Naive thymus-derived CD8-positive, alpha-beta T cell (primary cell): ENCODE results near the gene RAPGEF1. TPM values are rescaled to one million over a fixed set of nuclear protein-coding genes. Genes with fewer than 3 reads are reported as not detected.

ENCODE experiments used
- ATAC-seq, 2 donors: fragments of 150-1000 bp; cut with Tn5 transposase in 1 of 2; sonication (Bioruptor Pico), chemical (Tn5 transposase) in 1 of 2; 1 replicate in 1 of 2; 2 replicates in 1 of 2; pipeline ENCODE4 v1.10.0; 2021; ENCODE audit warnings: mild to moderate bottlenecking in 2 of 2, moderate library complexity in 2 of 2
- POLR2A ChIA-PET: fragments of 350-600 bp; sonication (Branson Sonifier 250); formaldehyde crosslinking; loops from one replicate; lab custom pipeline; 2021; ENCODE audit warnings: antibody characterized with exemption; lab: Charles Lee
- DNase-seq, 10 donors: peaks; one replicate each; pipeline versions ENCODE4 v3.0.0 to v3.0.0-alpha.2; 2020 to 2022
- H3K27ac Mint-ChIP-seq, 10 donors: one replicate each; pipeline ENCODE4 v1.8.0; 2020 to 2022; ENCODE audit warnings: mild to moderate bottlenecking in 10 of 10, mixed read lengths in 10 of 10, moderate library complexity in 4 of 10, inconsistent platforms in 1 of 10
- H3K27me3 Mint-ChIP-seq, 5 donors: one replicate each; pipeline ENCODE4 v1.8.0; 2021 to 2022; ENCODE audit warnings: mixed read lengths in 5 of 5
- H3K36me3 Mint-ChIP-seq, 3 donors: one replicate each; pipeline ENCODE4 v1.8.0; 2020 to 2022; ENCODE audit warnings: mixed read lengths in 3 of 3, mild to moderate bottlenecking in 2 of 3, inconsistent platforms in 1 of 3
- H3K4me1 Mint-ChIP-seq, 4 donors: one replicate each; pipeline ENCODE4 v1.8.0; 2021 to 2022; ENCODE audit warnings: mixed read lengths in 4 of 4
- H3K4me3 Mint-ChIP-seq, 10 donors: one replicate each; pipeline ENCODE4 v1.8.0; 2020 to 2022; ENCODE audit warnings: mild to moderate bottlenecking in 10 of 10, mixed read lengths in 10 of 10, moderate library complexity in 6 of 10, inconsistent platforms in 1 of 10
- H3K9me3 Mint-ChIP-seq, 9 donors: one replicate each; pipeline ENCODE4 v1.8.0; 2020 to 2022; ENCODE audit warnings: mixed read lengths in 9 of 9, mild to moderate bottlenecking in 3 of 9, inconsistent platforms in 1 of 9, moderate library complexity in 1 of 9
- polyA plus RNA-seq, 3 donors: library from polyadenylated mRNA; unstranded; fragments of 300-500 nt; fragmentation: Illumina TruSeq; gene quantifications; one replicate each; pipeline ENCODE4 v1.2.3, GENCODE V29; 2021
- total RNA-seq, 8 experiments: library from RNA in 2 of 8; stranded (reverse) in 2 of 8; gene quantifications; one replicate each; pipeline ENCODE4 v1.2.3 and lab custom pipeline; 2021 to 2026

RAPGEF1 gene
- total and polyA plus RNA-seq, 5 experiments from 2014 or later: 1.6 to 94.7 (median 9.0) TPM

DNA sequence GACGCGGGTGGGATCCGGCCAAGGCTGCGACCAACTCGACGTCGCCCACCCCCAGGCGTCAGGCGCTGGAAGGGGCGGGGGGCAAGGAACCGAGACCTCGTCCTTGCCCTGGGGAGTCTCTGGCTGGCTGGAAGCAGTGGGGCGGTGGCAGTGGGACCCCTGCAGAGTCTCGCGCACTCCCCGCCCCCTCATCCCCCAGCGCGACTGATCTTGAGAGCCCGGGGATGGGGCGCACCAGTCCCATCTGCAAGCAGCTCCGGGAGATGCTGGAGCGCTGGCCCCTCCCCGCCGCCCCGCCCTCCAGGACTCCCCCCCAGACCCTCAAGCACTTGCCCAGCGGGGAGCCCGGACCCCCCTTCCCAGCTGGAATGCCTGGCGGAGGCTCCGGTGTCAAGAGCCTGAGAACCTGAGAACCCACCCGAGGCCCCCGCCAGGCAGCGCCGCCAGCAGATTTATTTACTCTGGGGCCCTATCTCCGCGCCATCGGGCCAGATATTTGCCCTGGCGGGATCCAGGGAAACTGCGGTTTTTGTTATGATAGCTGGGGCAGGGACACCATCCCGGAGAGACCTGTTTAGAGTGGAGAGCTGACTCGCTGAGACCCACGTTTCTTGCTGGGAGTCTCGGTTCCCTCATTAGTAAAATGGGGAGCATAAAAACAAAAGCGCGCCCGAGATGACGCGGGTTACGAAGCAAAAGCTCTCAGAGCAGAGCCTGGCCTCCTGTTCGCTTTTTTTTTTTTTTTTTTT, 193.4 kb downstream of the RAPGEF1 start:
- H3K36me3 Mint-ChIP-seq: peaks cover 12 to 25% (median 21%) of the 10 kb centered on the region in 3 donors
- peak; percentile 56 to 57 for ATAC-seq
- DNase-seq: peak in 2 of 10 donors; percentile 16
- H3K4me3 Mint-ChIP-seq: peak overlapping the region; percentile 73 to 88 (median 82)
- peaks cover 0 to 48% (median 11%) of the 10 kb centered on the region in 9 donors for H3K9me3 Mint-ChIP-seq
- POLR2A ChIA-PET: interaction anchor here (0.7 to 2.0 kb wide), 6 partner anchors 13 to 422 kb away, joined by 3 to 6 read pairs (median 4); partner anchors contain the start of gene NUP214
- H3K27ac Mint-ChIP-seq: no peak overlapping the region
- H3K27me3 Mint-ChIP-seq: peaks cover 30 to 48% (median 43%) of the 10 kb centered on the region in 5 donors
- peaks cover 16 to 26% (median 18%) of the 10 kb centered on the region in 4 donors for H3K4me1 Mint-ChIP-seq

DNA sequence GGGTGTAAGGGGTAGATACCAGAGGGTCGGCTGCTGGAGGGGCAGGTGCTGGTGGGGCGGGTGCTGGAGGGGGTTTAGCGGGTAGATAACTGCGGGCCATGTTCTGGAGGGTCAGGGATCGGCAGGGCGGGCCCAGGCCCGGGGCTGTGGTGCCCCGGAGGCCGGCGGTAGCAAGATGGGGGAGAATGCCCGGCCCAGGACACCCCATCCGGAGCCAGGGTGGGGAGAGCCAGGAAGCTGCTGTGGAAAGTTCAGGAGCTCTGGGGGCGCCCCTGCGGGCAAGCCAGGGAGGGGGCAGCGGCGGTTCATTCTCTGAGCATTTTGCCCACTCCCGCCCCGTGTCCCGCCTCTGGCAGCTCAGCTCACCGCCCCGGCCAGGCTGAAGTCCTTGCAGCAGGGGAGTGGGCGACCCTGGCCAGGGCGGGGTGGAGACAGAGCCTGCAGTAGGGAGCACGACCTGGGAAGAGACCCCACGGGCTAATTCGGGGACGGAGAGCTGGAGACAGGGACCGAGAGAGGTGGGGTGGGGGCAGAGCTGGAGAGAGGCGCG, 194.0 kb downstream of the RAPGEF1 start:
- Mint-ChIP-seq H3K4me1 (peaks cover 16 to 27% (median 19%) of the 10 kb centered on the region in 4 donors), H3K36me3 (peaks cover 12 to 25% (median 21%) of the 10 kb centered on the region in 3 donors), H3K27me3 (peaks cover 29 to 45% (median 39%) of the 10 kb centered on the region in 5 donors), H3K4me3 (peak overlapping the region; percentile 11 to 88 (median 66)), H3K27ac (peak overlapping the region in 1 of 10 donors; percentile 19), H3K9me3 (peaks cover 0 to 48% (median 11%) of the 10 kb centered on the region in 9 donors)
- POLR2A ChIA-PET: interaction anchor here (1.1 to 2.0 kb wide), 5 partner anchors 12 to 421 kb away, joined by 3 to 6 read pairs (median 4); partner anchors contain the start of gene NUP214
- DNase-seq (no peak), ATAC-seq (peak in 1 of 2 donors; percentile 47)

DNA sequence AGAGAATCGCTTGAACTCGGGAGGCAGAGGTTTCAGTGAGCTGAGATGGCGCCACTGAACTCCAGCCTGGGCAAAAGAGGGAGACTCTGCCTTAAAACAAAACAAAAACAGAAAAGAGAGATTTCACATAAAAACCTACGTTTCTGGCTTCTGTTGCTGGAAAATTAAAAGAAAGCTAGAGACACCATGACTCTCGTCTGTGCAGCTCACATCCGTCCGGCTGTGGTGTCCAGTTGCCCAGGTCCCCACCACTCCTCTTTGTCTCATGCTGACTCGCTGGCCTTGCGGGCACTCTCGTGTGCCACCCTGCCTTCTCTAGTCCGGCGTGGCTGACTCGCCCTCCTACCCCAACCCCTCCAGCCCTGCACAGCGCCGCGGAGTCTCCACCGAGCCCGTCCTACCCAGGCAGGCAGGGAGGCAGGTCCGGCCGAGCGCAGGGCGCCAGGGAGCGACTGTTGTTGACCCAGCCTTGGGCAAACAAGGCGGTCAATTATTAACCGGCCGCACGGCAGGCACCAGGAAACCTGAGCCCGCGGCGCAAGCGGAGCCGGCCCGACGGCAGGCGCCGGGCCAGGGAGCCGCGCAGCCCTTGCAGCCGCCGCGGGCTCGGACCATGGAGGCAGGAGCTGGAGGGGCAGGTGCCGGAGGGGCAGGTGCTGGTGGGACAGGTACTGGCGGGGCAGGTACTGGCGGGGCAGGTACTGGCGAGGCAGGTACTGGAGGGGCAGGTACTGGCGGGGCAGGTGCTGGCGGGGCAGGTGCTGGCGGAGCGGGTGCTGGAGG, 194.7 kb downstream of the RAPGEF1 start, which contains the start of gene PRRT1B:
Gene PRRT1B (plus strand): TSS at position 521 of the 783 bp plus-strand sequence. CDS start 93 bp downstream, at position 614.
- peaks cover 18 to 34% (median 26%) of the 10 kb centered on the region in 4 donors for H3K4me1 Mint-ChIP-seq
- ATAC-seq (no peak), DNase-seq (no peak)
- peak within 1 kb of the TSS in 1 of 10 donors; percentile 19 for H3K27ac Mint-ChIP-seq
- peaks cover 0 to 48% (median 11%) of the 10 kb centered on the region in 9 donors for H3K9me3 Mint-ChIP-seq
- peak within 1 kb of the TSS; percentile 11 to 88 (median 74) for H3K4me3 Mint-ChIP-seq
- POLR2A ChIA-PET: interaction anchor here (0.7 to 2.0 kb wide), 4 partner anchors 33 to 1486 kb away, joined by 3 to 5 read pairs (median 4); partner anchors contain the start of genes GTF3C5 and NUP214
- peaks cover 27 to 40% (median 34%) of the 10 kb centered on the region in 5 donors for H3K27me3 Mint-ChIP-seq
- H3K36me3 Mint-ChIP-seq: peaks cover 12 to 25% (median 21%) of the 10 kb centered on the region in 3 donors

DNA sequence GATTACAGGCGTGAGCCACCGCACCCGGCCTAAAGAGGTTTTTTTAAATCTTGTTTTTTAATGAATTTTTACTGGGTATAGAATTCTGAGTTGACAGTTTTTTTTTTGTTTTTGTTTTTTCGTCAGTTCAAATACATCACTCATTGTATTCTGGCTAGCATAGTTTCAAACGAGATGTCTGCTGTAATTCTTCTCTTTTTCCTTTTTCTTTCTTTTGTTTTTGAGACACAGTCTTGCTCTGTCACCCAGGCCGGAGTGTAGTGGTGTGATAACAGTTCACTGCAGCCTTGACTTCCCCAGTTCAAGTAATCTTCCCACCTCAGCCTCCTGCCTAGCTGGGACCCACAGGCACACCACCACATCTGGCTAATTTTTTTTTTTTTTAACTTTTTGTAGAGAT, 196.7 kb downstream of the RAPGEF1 start:
- peaks cover 12 to 38% (median 35%) of the 10 kb centered on the region in 4 donors for H3K4me1 Mint-ChIP-seq
- POLR2A ChIA-PET: no interaction called here
- no peak overlapping the region for H3K27ac Mint-ChIP-seq
- no peak for ATAC-seq
- DNase-seq: no peak
- peaks cover 9 to 16% (median 16%) of the 10 kb centered on the region in 3 donors for H3K36me3 Mint-ChIP-seq
- peaks cover 11 to 20% (median 13%) of the 10 kb centered on the region in 5 donors for H3K27me3 Mint-ChIP-seq
- no peak overlapping the region for H3K4me3 Mint-ChIP-seq
- H3K9me3 Mint-ChIP-seq: peaks cover 0 to 39% (median 11%) of the 10 kb centered on the region in 9 donors

DNA sequence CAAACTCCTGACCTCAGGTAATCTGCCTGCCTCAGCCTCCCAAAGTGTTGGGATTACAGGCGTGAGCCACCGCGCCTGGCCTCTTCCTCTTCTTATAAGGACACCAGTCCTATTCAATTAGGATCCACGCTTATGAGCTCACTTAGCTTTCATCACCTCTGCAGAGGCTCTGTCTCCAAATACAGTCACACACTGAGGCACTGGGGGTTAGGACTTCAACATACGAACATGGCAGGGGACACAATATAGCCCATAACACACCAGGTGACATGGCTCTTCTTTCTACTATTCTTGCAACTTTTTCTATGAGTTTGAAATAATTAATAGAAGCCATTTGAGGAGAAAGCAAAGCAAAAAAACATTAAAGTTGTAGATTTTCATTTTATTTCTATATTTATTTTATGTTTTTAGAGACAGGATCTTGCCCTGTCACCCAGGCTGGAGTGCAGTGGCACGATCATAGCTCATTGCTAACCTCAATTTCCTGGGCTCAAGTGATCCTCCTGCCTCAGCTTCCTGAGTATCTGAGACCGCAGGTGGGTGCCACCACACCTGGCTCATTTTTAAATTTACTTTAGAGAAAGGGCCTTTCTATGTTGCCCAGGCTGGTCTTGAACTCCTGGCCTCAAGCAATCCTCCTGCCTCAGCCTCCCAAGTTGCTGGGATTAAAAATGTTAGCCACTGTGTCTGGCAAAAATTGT, 200.5 kb downstream of the RAPGEF1 start:
- DNase-seq (peak in 4 of 10 donors; percentile 35 to 44 (median 41)), ATAC-seq (peak; percentile 46 to 67)
- peaks cover 0 to 26% (median 10%) of the 10 kb centered on the region in 9 donors for H3K9me3 Mint-ChIP-seq
- peaks cover 7 to 46% (median 28%) of the 10 kb centered on the region in 4 donors for H3K4me1 Mint-ChIP-seq
- POLR2A ChIA-PET: interaction anchor here (1.1 to 1.4 kb wide), 3 partner anchors 26 to 283 kb away, joined by 3 to 7 read pairs (median 3); no protein-coding TSS in a partner anchor
- H3K36me3 Mint-ChIP-seq: peaks cover 0 to 13% (median 12%) of the 10 kb centered on the region in 3 donors
- peak overlapping the region in 7 of 10 donors; percentile 40 to 86 (median 71) for H3K27ac Mint-ChIP-seq
- no peaks in the 10 kb centered on the region for H3K27me3 Mint-ChIP-seq
- peak overlapping the region in 8 of 10 donors; percentile 7 to 83 (median 60) for H3K4me3 Mint-ChIP-seq

DNA sequence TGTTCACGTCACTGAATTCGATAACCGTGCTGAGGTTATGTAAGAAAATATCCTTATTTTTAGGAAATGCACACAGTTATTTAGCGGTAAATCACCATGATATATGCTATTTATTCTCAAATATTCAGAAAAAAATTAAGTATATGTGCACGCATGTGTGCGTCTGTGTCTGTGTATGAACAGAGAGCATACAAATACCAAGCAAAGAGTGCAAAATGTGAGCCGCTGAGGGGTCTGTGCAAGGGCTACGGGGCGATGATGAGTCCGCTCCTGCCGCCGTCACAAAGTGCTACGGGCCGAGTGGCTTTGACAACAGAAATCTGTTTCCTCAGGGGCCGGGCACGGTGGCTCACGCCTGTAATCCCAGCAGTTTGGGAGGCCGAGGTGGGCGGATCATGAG, 201.9 kb downstream of the RAPGEF1 start:
- no peaks in the 10 kb centered on the region for H3K27me3 Mint-ChIP-seq
- POLR2A ChIA-PET: no interaction called here
- H3K27ac Mint-ChIP-seq: no peak overlapping the region
- H3K36me3 Mint-ChIP-seq: peaks cover 0 to 3% (median under 1%) of the 10 kb centered on the region in 3 donors
- ATAC-seq (no peak), DNase-seq (no peak)
- peak overlapping the region in 2 of 10 donors; percentile 10 to 20 for H3K4me3 Mint-ChIP-seq
- H3K9me3 Mint-ChIP-seq: peaks cover 0 to 11% (median 4%) of the 10 kb centered on the region in 9 donors
- H3K4me1 Mint-ChIP-seq: peaks cover 8 to 54% (median 32%) of the 10 kb centered on the region in 4 donors

DNA sequence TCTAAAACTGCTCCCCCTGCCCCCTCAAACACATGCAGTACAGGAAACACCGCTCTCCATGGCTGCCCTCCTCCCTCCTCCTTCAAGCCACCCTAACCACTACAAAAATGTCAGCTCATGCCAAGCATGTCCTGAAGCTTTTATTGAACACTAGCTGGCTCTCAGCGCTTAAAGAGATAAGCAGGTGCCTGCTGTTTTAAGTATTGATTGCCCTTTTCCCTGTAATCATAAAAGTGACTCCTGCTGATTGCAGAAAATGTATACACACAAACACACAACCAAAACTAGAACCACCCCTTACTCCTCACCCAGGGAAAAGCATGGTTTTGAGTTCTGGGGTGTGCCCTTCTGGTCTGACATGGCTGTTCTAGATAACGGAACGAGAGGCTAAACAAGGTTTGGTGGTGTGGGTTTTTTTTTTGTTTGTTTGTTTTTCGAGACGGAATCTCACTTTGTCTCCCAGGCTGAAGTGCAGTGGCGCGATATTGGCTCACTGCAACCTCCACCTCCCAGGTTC, 205.1 kb downstream of the RAPGEF1 start:
- Mint-ChIP-seq H3K4me1 (peaks cover 11 to 53% (median 30%) of the 10 kb centered on the region in 4 donors), H3K4me3 (peak overlapping the region; percentile 36 to 84 (median 62)), H3K36me3 (no peaks in the 10 kb centered on the region), H3K27me3 (no peaks in the 10 kb centered on the region), H3K9me3 (no peaks in the 10 kb centered on the region), H3K27ac (peak overlapping the region in 7 of 10 donors; percentile 3 to 80 (median 44))
- DNase-seq (peak in 8 of 10 donors; percentile 27 to 76 (median 52)), ATAC-seq (peak; percentile 59 to 78)
- POLR2A ChIA-PET: interaction anchor here (0.7 to 2.5 kb wide), 7 partner anchors 12 to 1601 kb away, joined by 3 to 6 read pairs (median 3); no protein-coding TSS in a partner anchor

DNA sequence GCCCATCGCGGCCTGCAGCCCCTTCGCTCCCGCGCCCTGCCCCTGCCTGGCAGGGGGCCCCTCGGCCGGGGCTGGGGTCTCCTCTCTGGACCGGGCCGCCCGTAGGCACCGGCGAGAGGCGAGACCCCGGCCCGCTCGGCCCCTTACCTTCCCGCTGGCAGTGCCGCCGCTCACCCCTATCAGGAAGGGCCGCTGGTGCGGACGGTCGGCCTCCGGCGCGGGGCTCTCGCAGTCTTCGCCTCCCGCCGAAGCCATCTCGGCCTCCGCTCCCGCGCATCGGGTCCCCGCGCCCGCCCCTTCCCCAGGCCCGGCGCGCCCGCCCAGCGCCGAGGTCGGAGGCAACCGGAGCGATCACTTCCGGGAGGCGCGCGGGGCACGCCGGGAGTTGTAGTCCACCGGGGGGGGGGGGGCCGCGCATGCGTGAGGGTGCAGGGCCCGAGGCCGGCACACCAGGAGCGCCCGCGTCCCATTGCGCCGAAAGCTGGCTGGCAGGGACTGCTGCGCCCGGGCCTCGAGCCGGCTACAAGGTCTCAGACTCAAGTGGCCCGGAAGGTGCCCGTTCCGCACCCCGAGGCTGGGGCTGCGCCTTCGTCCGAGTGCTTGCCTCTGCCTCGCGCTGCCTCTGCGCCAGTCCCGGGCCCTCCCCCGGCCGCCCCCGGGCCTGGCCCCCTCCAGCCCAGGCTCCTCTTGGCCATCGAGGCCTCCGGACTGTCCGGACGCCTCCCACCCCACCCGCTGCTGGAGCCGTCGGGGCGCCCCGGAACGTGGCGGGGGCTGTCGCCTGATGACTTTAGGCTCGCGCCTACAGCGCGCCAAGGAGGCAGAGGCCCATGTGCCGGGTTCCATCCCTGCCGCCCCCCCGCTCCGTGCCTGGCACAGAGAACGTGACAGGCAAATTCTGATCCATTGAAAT, 208.7 kb downstream of the RAPGEF1 start, which contains the start of gene UCK1:
Gene UCK1 (minus strand): TSS at position 344 of the 913 bp plus-strand sequence. CDS start 89 bp downstream, at position 255.
- Mint-ChIP-seq H3K4me3 (peak within 1 kb of the TSS; percentile 64 to 84 (median 73)), H3K27ac (peak within 1 kb of the TSS in 7 of 10 donors; percentile 20 to 83 (median 33)), H3K36me3 (peaks cover 0 to 24% (median 2%) of the 10 kb centered on the region in 3 donors), H3K9me3 (no peaks in the 10 kb centered on the region), H3K4me1 (peaks cover 13 to 50% (median 28%) of the 10 kb centered on the region in 4 donors), H3K27me3 (no peaks in the 10 kb centered on the region)
- DNase-seq: peak; percentile 50 to 87 (median 70)
- POLR2A ChIA-PET: interaction anchor here (0.6 to 1.5 kb wide), 4 partner anchors 10 to 243 kb away, joined by 3 to 4 read pairs (median 3); no protein-coding TSS in a partner anchor
- ATAC-seq: peak; percentile 87 to 89

DNA sequence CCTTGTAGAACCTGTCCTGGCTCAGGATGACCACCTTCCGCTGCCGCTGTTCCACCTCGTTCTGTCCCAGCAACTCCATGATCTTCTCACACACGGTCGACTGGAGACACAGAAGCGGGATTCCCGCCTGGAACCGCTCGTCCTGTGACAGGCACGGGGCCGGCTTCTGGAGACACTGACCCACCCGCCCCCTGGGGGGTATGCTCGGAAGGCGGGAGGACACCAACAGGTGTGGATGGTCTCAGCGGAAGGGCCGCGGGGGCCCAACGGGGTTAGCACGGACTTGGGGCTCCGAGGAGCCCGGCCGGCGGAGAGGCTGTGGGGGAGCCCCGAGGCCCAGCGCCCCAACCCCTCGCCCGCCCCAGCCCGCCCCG, 209.3 kb downstream of the RAPGEF1 start:
- Mint-ChIP-seq H3K27me3 (no peaks in the 10 kb centered on the region), H3K36me3 (peaks cover 0 to 30% (median 2%) of the 10 kb centered on the region in 3 donors), H3K4me1 (peaks cover 14 to 46% (median 26%) of the 10 kb centered on the region in 4 donors), H3K9me3 (no peaks in the 10 kb centered on the region), H3K4me3 (peak overlapping the region; percentile 64 to 84 (median 73)), H3K27ac (peak overlapping the region in 6 of 10 donors; percentile 20 to 83 (median 44))
- peak; percentile 7 to 15 for ATAC-seq
- no peak for DNase-seq
- POLR2A ChIA-PET: interaction anchor here (0.6 to 1.5 kb wide), 2 partner anchors 37 to 242 kb away, joined by 3 read pairs; no protein-coding TSS in a partner anchor
